Liver (tissue), 3 donors: Measurements from ENCODE around the gene REM1.
"Not testable (repeated sequence)": the region's sequence is repeated elsewhere in the genome, so short reads cannot be mapped to it uniquely, and the experiment has no call there.

Source experiments
- GABPA ChIP-seq, 2 donors: IDR thresholded peaks in 1 of 2; conservative IDR thresholded peaks in 1 of 2; 2 replicates each; pipeline ENCODE4 v1.6.1; 2016; ENCODE audit warnings: antibody characterized with exemption in 2 of 2, mild to moderate bottlenecking in 1 of 2, moderate library complexity in 1 of 2
- JUND ChIP-seq, 2 donors: IDR thresholded peaks; 2 replicates each; pipeline ENCODE4 v1.6.1; 2016; ENCODE audit warnings: antibody characterized with exemption in 2 of 2
- RAD21 ChIP-seq, 2 donors: IDR thresholded peaks; 2 replicates each; pipeline ENCODE4 v1.6.1; 2016; ENCODE audit warnings: antibody characterized with exemption in 2 of 2, mild to moderate bottlenecking in 2 of 2
- RXRA ChIP-seq, 2 donors: IDR thresholded peaks; 2 replicates each; pipeline ENCODE4 v1.6.1; 2017 to 2018; ENCODE audit warnings: antibody characterized with exemption in 2 of 2, mild to moderate bottlenecking in 1 of 2
- SP1 ChIP-seq: IDR thresholded peaks from 2 replicates; pipeline ENCODE4 v1.6.1; 2018; ENCODE audit warnings: antibody characterized with exemption, mild to moderate bottlenecking
- TAF1 ChIP-seq: conservative IDR thresholded peaks from 2 replicates; pipeline ENCODE4 v1.6.1; 2016; ENCODE audit warnings: antibody characterized with exemption, mild to moderate bottlenecking
- TF ChIP-seq, protein P1 (sequence below): fragments of 150-350 bp; IDR thresholded peaks from 2 replicates; pipeline ENCODE4 v1.5.1; 2017; ENCODE audit warnings: improper control_type of control experiment, low read depth, low read length; ENCODE audit not compliant: missing input control
- TF ChIP-seq, protein P2 (sequence below): IDR thresholded peaks from 2 replicates; pipeline ENCODE4 v1.6.1; 2016; ENCODE audit warnings: antibody characterized with exemption
- TF ChIP-seq, protein P3 (sequence below): IDR thresholded peaks from 2 replicates; pipeline ENCODE4 v1.6.1; 2016; ENCODE audit warnings: antibody characterized with exemption
- donor health status: healthy.
- donor health status: healthy.

DNA sequence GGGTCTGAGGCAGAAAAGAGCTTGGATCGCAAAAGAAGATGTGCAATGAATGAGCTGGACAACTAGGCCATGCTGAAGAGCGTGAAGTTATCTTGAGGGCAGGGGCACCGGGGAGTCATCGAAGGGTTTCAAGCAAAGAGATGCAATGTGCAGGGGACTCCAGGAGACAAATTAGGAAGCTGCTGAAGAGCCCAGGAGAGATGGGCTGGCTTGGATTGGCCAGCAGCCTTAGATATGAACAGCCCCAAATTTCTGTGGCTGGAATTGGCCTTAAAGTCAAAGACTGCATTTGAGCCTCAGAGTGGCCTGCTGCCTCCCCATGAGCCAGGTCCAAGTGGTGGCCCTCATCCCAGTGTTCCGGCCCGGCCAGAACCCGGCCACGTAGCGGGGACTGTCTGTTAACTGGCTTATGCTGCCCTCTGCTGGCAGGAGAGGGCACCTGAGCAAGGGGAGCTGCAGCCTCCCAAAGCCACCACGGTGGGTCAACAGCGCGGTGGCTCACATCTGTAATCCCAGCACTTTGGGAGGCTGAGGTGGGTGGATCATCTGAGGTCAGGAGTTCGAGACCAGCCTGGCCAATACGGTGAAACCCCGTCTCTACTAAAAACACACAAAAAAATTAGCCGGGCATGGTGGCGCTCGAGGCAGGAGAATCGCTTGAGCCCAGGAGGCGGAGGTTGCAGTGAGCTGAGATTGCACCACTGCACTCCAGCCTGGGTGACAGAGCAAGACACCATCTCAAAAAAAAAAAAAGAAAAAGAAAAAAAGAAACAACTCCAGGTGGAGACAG lies 28.0 kb downstream of the REM1 start:
- TF ChIP-seq JUND (IDR thresholded peaks at IDR 0.05); SP1; TAF1; RXRA (IDR thresholded peaks at IDR 0.05); GABPA (IDR thresholded peaks at IDR 0.05 in 1 of 2, conservative IDR thresholded peaks at IDR 0.05 in 1 of 2): not testable (repeated sequence)
- TF ChIP-seq, protein P1, sequence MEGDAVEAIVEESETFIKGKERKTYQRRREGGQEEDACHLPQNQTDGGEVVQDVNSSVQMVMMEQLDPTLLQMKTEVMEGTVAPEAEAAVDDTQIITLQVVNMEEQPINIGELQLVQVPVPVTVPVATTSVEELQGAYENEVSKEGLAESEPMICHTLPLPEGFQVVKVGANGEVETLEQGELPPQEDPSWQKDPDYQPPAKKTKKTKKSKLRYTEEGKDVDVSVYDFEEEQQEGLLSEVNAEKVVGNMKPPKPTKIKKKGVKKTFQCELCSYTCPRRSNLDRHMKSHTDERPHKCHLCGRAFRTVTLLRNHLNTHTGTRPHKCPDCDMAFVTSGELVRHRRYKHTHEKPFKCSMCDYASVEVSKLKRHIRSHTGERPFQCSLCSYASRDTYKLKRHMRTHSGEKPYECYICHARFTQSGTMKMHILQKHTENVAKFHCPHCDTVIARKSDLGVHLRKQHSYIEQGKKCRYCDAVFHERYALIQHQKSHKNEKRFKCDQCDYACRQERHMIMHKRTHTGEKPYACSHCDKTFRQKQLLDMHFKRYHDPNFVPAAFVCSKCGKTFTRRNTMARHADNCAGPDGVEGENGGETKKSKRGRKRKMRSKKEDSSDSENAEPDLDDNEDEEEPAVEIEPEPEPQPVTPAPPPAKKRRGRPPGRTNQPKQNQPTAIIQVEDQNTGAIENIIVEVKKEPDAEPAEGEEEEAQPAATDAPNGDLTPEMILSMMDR, result peak; percentile 95
- TF ChIP-seq, protein P2, sequence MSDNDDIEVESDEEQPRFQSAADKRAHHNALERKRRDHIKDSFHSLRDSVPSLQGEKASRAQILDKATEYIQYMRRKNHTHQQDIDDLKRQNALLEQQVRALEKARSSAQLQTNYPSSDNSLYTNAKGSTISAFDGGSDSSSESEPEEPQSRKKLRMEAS, result not testable (repeated sequence)
- TF ChIP-seq RAD21 (IDR thresholded peaks at IDR 0.05), result peak; percentile 84 to 90
- TF ChIP-seq, protein P3, sequence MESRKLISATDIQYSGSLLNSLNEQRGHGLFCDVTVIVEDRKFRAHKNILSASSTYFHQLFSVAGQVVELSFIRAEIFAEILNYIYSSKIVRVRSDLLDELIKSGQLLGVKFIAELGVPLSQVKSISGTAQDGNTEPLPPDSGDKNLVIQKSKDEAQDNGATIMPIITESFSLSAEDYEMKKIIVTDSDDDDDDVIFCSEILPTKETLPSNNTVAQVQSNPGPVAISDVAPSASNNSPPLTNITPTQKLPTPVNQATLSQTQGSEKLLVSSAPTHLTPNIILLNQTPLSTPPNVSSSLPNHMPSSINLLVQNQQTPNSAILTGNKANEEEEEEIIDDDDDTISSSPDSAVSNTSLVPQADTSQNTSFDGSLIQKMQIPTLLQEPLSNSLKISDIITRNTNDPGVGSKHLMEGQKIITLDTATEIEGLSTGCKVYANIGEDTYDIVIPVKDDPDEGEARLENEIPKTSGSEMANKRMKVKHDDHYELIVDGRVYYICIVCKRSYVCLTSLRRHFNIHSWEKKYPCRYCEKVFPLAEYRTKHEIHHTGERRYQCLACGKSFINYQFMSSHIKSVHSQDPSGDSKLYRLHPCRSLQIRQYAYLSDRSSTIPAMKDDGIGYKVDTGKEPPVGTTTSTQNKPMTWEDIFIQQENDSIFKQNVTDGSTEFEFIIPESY, result not testable (repeated sequence)
